HG03097 (cell line): Measurements from ENCODE around the gene PDLIM7.
A peak's percentile ranks its signal among the peaks of the same experiment; 100 is the strongest.

Experiments
- ATAC-seq: cut with Tn5 transposase; IDR thresholded peaks from one replicate; pipeline ENCODE4 v1.9.1; 2021; ENCODE audit not compliant: unreplicated experiment, low FRiP score

The PDLIM7 gene

GRCh38 chr5:177447066-177447610 lies 50.3 kb downstream of the PDLIM7 start:
- ATAC-seq: peak; percentile 23

GRCh38 chr5:177446200-177447065 lies 51.0 kb downstream of the PDLIM7 start, which contains the start of gene PRR7:
Gene PRR7, plus strand, starts transcription at chr5:177446814. Its CDS starts 8,254 bp downstream, at chr5:177455068.
- peak; percentile 40 for ATAC-seq

GRCh38 chr5:177445917-177446199 lies 51.5 kb downstream of the PDLIM7 start:
- ATAC-seq: no peak

- no peak for ATAC-seq
Observed at GRCh38 chr5:177445052-177445916, 52.1 kb downstream of the PDLIM7 start.

GRCh38 chr5:177444106-177445051 lies 53.0 kb downstream of the PDLIM7 start:
- no peak for ATAC-seq

- no peak for ATAC-seq
Observed at GRCh38 chr5:177443144-177443983, 54.0 kb downstream of the PDLIM7 start.

GRCh38 chr5:177442066-177442826 lies 55.2 kb downstream of the PDLIM7 start:
- no peak for ATAC-seq

GRCh38 chr5:177440990-177441780 lies 56.2 kb downstream of the PDLIM7 start:
- no peak for ATAC-seq

- ATAC-seq: no peak
Observed at GRCh38 chr5:177440211-177440989, 57.0 kb downstream of the PDLIM7 start.

- no peak for ATAC-seq
Observed at GRCh38 chr5:177439518-177440053, 57.8 kb downstream of the PDLIM7 start.

- ATAC-seq: no peak
Observed at GRCh38 chr5:177438468-177438867, 58.9 kb downstream of the PDLIM7 start.

GRCh38 chr5:177437623-177438022 lies 59.8 kb downstream of the PDLIM7 start:
- ATAC-seq: no peak

GRCh38 chr5:177435847-177436536 lies 61.4 kb downstream of the PDLIM7 start:
- ATAC-seq: no peak

- ATAC-seq: no peak
Observed at GRCh38 chr5:177434942-177435738, 62.3 kb downstream of the PDLIM7 start.

- no peak for ATAC-seq
Observed at GRCh38 chr5:177434437-177434836, 63.0 kb downstream of the PDLIM7 start.
